CD4-positive, CD25-positive, alpha-beta regulatory T cell (primary cell): Measurements from ENCODE around the gene NTN4. TPM values are rescaled to one million over a fixed set of nuclear protein-coding genes. Genes with fewer than 3 reads are reported as not detected.
A peak's percentile ranks its signal among the peaks of the same experiment; 100 is the strongest.
"Not testable (repeated sequence)": the region's sequence is repeated elsewhere in the genome, so short reads cannot be mapped to it uniquely, and the experiment has no call there.

ENCODE experiments used
- ATAC-seq, 2 donors: fragments of 150-1000 bp; cut with Tn5 transposase; one replicate each; pipeline ENCODE4 v1.10.0; 2021; ENCODE audit warnings: low read depth in 2 of 2, moderate number of reproducible peaks in 2 of 2, moderate library complexity in 1 of 2
- DNase-seq, 3 donors: peaks; one replicate each; pipeline versions ENCODE4 v3.0.0 to v3.0.0-alpha.2; 2012 to 2022; ENCODE audit warnings: mixed read lengths in 1 of 3
- H3K27ac ChIP-seq: one replicate; pipeline ENCODE4 v1.7.0; 2013; ENCODE audit warnings: mild to moderate bottlenecking, low read length; ENCODE audit not compliant: insufficient read depth, poor library complexity, severe bottlenecking
- H3K27me3 ChIP-seq: one replicate; pipeline ENCODE4 v1.7.0; 2013; ENCODE audit warnings: low read length; ENCODE audit not compliant: control insufficient read depth, insufficient read depth
- H3K36me3 ChIP-seq: one replicate; pipeline ENCODE4 v1.7.0; 2013; ENCODE audit warnings: mild to moderate bottlenecking, low read length, moderate library complexity; ENCODE audit not compliant: control insufficient read depth, insufficient read depth
- H3K4me1 ChIP-seq: 2 replicates; pipeline ENCODE4 v1.7.0; 2013; ENCODE audit warnings: mild to moderate bottlenecking, low read length; ENCODE audit not compliant: insufficient read depth, control insufficient read depth, poor library complexity, severe bottlenecking
- H3K4me3 ChIP-seq: one replicate; pipeline ENCODE4 v1.7.0; 2013; ENCODE audit warnings: low read depth, mild to moderate bottlenecking, low read length, moderate library complexity
- H3K9me3 ChIP-seq, 2 experiments: 1 replicate in 1 of 2; 2 replicates in 1 of 2; pipeline ENCODE4 v1.7.0; 2013; ENCODE audit warnings: low read length in 2 of 2, mild to moderate bottlenecking in 1 of 2, moderate library complexity in 1 of 2; ENCODE audit not compliant: control insufficient read depth in 2 of 2
- H3K27ac Mint-ChIP-seq, 3 donors: one replicate each; pipeline ENCODE4 v1.8.0; 2020 to 2022; ENCODE audit warnings: mild to moderate bottlenecking in 3 of 3, mixed read lengths in 3 of 3, moderate library complexity in 2 of 3
- H3K27me3 Mint-ChIP-seq: one replicate; pipeline ENCODE4 v1.8.0; 2022; ENCODE audit warnings: mild to moderate bottlenecking, mixed read lengths
- H3K36me3 Mint-ChIP-seq: one replicate; pipeline ENCODE4 v1.8.0; 2020; ENCODE audit warnings: mixed read lengths
- H3K4me1 Mint-ChIP-seq, 4 donors: one replicate each; pipeline ENCODE4 v1.8.0; 2020 to 2022; ENCODE audit warnings: mixed read lengths in 4 of 4, mild to moderate bottlenecking in 1 of 4
- H3K4me3 Mint-ChIP-seq, 4 donors: one replicate each; pipeline ENCODE4 v1.8.0; 2020 to 2022; ENCODE audit warnings: mild to moderate bottlenecking in 4 of 4, mixed read lengths in 4 of 4, moderate library complexity in 3 of 4
- H3K9me3 Mint-ChIP-seq, 7 donors: one replicate each; pipeline ENCODE4 v1.8.0; 2020 to 2022; ENCODE audit warnings: mixed read lengths in 7 of 7, mild to moderate bottlenecking in 3 of 7, moderate library complexity in 2 of 7
- polyA plus RNA-seq, 4 donors: library from polyadenylated mRNA; unstranded; fragments of 300-500 nt; fragmentation: Illumina TruSeq; gene quantifications; one replicate each; pipeline ENCODE4 v1.2.3, GENCODE V29; 2021
- total RNA-seq: library from RNA; stranded (reverse); gene quantifications from one replicate; pipeline ENCODE4 v1.2.3, GENCODE V29; 2022

Gene NTN4
- total and polyA plus RNA-seq, 5 donors from 2014 or later: 0.16 TPM; not detected in 4

DNA sequence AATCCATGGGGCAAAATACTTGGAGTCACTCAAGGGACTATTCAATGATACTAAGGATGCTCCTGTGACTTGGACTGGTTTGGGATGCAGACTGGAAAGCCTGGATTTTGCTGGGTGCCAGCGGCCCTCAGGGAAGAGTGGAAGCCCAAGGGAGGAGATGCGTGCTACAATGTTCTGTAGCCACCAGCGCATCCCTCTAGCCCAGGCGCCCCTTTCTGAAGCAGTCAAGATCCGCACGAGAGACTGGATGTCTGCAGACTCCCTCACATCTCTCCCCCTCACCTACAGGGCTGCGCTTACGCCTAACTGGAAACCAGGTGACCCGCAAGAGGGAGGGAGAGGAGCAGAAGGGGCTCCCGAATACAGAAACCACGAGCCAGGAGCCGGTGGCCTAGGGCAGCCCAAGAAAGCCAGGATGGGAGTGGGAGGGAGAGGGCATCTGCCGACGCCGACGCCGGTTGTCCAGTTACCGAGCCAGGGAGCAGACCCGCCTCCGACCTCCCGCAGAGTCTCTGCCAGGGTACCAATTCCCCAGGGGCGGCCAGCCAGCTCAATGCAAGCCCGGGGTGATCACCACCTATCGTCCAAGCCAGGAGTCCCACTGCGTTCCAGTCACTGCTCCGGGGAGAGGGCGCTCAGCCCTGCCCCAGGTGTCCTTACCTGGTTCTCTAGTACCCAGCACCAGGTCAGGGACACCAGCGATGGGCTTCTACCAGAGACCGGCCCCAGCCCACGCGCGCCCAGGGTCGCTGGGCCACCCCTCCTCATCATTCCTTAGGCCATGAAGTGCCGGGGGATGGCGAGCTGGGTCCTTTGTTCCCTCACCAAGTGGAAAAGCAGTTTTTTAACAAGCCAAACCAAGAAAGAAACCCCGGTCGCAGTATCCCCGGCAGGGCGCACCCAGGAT, 1.2 kb downstream of the NTN4 start:
- Histone ChIP-seq H3K27ac (no peak overlapping the region), H3K27me3 (peaks cover 40% of the 10 kb centered on the region), H3K9me3 (no peaks in the 10 kb centered on the region), H3K4me3 (no peak overlapping the region), H3K36me3 (no peaks in the 10 kb centered on the region), H3K4me1 (peaks cover 18% of the 10 kb centered on the region)
- no peaks in the 10 kb centered on the region for H3K36me3 Mint-ChIP-seq
- H3K27ac Mint-ChIP-seq: no peak overlapping the region
- peak overlapping the region; percentile 39 to 75 (median 71) for H3K4me3 Mint-ChIP-seq
- DNase-seq (no peak), ATAC-seq (no peak)
- peaks cover 0 to 1% (median 0%) of the 10 kb centered on the region in 7 donors for H3K9me3 Mint-ChIP-seq
- H3K4me1 Mint-ChIP-seq: peaks cover 0 to 13% (median 7%) of the 10 kb centered on the region in 4 donors
- peaks cover 87% of the 10 kb centered on the region for H3K27me3 Mint-ChIP-seq

DNA sequence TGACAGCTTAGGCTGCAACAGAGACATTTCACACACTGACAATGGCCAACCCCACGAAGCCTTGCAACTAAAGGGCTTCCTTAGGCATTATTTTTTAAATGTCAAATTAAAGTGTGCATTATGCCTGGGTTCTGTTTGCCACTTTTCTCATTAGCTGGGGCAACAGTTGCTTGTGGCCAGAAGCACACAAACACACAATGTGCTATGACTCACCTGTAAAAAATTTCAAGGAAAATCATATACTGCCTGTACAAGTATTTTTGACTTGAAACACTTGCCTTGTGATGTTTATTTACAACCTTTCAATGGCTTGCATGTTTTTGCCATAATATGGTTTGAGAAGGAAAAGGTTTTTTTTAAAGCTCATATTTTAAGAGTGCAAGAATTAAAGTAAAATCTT, 1.9 kb downstream of the NTN4 start:
- DNase-seq (no peak), ATAC-seq (no peak)
- H3K9me3 Mint-ChIP-seq: peaks cover 0 to 1% (median 0%) of the 10 kb centered on the region in 7 donors
- H3K27ac Mint-ChIP-seq: no peak overlapping the region
- peaks cover 0 to 13% (median 7%) of the 10 kb centered on the region in 4 donors for H3K4me1 Mint-ChIP-seq
- Histone ChIP-seq H3K4me3 (no peak overlapping the region), H3K4me1 (peaks cover 18% of the 10 kb centered on the region), H3K36me3 (no peaks in the 10 kb centered on the region), H3K27me3 (peaks cover 37% of the 10 kb centered on the region), H3K9me3 (no peaks in the 10 kb centered on the region), H3K27ac (no peak overlapping the region)
- H3K4me3 Mint-ChIP-seq: peak overlapping the region in 1 of 4 donors; percentile 39
- no peaks in the 10 kb centered on the region for H3K36me3 Mint-ChIP-seq
- H3K27me3 Mint-ChIP-seq: peaks cover 86% of the 10 kb centered on the region

DNA sequence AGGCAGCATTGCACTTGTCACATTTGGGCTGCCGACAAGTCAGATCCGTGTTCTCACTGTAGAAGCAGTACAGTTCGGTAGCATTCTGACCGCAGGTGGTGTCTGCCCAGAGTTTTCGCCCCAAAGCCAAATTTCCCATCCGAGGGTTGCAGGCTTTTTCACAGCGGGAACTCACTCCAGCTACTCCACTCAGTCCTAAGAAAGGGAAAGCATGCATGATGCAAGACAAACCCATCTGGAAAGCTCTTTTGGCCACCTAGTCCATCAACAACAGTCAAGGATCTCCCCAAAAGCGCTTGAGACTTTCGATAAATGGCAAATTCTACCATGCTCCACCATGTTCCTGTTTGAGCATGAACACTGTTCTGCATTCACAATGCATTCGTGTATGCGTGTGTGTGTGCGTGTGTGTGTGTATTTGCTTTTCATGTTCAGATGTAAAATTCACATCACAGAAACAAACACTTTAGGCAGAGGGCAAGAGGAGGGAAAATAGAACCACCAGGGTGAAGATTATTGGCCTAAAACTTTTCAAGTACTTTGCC, 3.2 kb downstream of the NTN4 start:
- DNase-seq (no peak), ATAC-seq (no peak)
- Mint-ChIP-seq H3K9me3 (peaks cover 0 to 1% (median 0%) of the 10 kb centered on the region in 7 donors), H3K36me3 (no peaks in the 10 kb centered on the region), H3K27ac (no peak overlapping the region), H3K27me3 (peaks cover 78% of the 10 kb centered on the region), H3K4me1 (peaks cover 0 to 13% (median 7%) of the 10 kb centered on the region in 4 donors), H3K4me3 (no peak overlapping the region)
- Histone ChIP-seq H3K27ac (no peak overlapping the region), H3K9me3 (no peaks in the 10 kb centered on the region), H3K36me3 (no peaks in the 10 kb centered on the region), H3K27me3 (peaks cover 31% of the 10 kb centered on the region), H3K4me1 (peaks cover 18% of the 10 kb centered on the region), H3K4me3 (no peak overlapping the region)

DNA sequence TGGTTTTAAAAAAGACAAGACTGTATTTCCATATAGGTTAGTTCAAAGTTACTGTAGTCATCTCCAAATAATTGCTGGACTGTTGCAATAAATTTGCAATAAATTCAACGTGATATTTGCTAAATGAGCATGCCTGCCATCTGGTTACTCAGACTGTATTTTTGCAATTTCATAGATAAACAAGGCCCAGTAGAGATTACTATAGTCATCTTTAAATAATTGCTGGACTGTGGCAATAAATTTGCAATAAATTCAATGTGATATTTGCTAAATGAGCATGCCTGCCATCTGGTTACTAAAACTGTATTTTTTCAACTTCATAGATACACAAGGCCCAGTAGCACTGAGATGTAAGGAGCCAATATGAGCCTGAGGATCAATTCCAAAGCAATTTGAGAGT, 5.6 kb downstream of the NTN4 start:
- H3K36me3 Mint-ChIP-seq: no peaks in the 10 kb centered on the region
- no peak for DNase-seq
- Histone ChIP-seq H3K4me1 (peaks cover 7% of the 10 kb centered on the region), H3K27me3 (peaks cover 19% of the 10 kb centered on the region), H3K36me3 (no peaks in the 10 kb centered on the region), H3K9me3 (no peaks in the 10 kb centered on the region), H3K27ac (no peak overlapping the region), H3K4me3 (no peak overlapping the region)
- peaks cover 0 to 2% (median 0%) of the 10 kb centered on the region in 7 donors for H3K9me3 Mint-ChIP-seq
- H3K27me3 Mint-ChIP-seq: peaks cover 63% of the 10 kb centered on the region
- H3K4me1 Mint-ChIP-seq: peaks cover 0 to 3% (median 0%) of the 10 kb centered on the region in 4 donors
- H3K4me3 Mint-ChIP-seq: no peak overlapping the region
- H3K27ac Mint-ChIP-seq: no peak overlapping the region
- ATAC-seq: no peak

DNA sequence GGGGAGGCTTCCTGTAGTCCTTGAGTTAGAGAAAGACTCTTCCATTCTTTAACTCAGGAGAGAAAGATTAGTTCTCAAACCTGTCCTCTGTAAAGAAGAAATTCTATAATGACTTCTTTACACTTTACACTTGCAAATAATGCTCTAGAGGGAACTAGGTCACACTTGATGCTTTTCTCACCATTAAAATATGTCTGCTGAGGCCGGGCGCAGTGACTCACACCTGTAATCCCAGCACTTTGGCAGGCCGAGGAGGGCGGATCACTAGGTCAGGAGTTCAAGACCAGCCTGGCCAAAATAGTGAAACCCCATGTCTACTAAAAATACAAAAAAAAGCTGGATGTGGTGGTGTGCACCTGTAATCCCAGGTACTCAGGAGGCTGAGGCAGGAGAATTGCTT, 6.3 kb downstream of the NTN4 start:
- peaks cover under 1% of the 10 kb centered on the region for H3K4me1 ChIP-seq
- ATAC-seq (no peak), DNase-seq (no peak)
- peaks cover 0 to 2% (median 0%) of the 10 kb centered on the region in 7 donors for H3K9me3 Mint-ChIP-seq
- H3K27ac ChIP-seq: no peak overlapping the region
- peaks cover 57% of the 10 kb centered on the region for H3K27me3 Mint-ChIP-seq
- H3K4me3 ChIP-seq: no peak overlapping the region
- no peaks in the 10 kb centered on the region for H3K9me3 ChIP-seq
- no peaks in the 10 kb centered on the region for H3K36me3 ChIP-seq
- H3K4me3 Mint-ChIP-seq: no peak overlapping the region
- peaks cover 19% of the 10 kb centered on the region for H3K27me3 ChIP-seq
- no peaks in the 10 kb centered on the region for H3K36me3 Mint-ChIP-seq
- H3K27ac Mint-ChIP-seq: no peak overlapping the region
- H3K4me1 Mint-ChIP-seq: no peaks in the 10 kb centered on the region

DNA sequence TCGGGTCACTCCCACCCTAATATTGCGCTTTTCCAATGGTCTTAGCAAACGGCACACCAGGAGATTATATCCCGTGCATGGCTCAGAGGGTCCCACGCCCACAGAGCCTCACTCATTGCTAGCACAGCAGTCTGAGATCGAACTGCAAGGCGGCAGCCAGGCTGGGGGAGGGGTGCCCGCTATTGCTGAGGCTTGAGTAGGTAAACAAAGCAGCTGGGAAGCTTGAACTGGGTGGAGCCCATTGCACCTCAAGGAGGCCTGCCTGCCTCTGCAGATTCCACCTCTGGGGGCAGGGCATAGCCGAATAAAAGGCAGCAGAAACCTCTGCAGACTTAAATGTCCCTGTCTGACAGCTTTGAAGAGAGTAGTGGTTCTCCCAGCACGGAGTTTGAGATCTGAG, 15.1 kb downstream of the NTN4 start:
- not testable (repeated sequence) for H3K36me3 ChIP-seq, ATAC-seq, DNase-seq, H3K4me3 Mint-ChIP-seq, H3K4me1 ChIP-seq, H3K27ac Mint-ChIP-seq, H3K36me3 Mint-ChIP-seq, H3K4me1 Mint-ChIP-seq, H3K27me3 ChIP-seq, H3K9me3 Mint-ChIP-seq, H3K9me3 ChIP-seq, H3K27me3 Mint-ChIP-seq, H3K27ac ChIP-seq, H3K4me3 ChIP-seq

DNA sequence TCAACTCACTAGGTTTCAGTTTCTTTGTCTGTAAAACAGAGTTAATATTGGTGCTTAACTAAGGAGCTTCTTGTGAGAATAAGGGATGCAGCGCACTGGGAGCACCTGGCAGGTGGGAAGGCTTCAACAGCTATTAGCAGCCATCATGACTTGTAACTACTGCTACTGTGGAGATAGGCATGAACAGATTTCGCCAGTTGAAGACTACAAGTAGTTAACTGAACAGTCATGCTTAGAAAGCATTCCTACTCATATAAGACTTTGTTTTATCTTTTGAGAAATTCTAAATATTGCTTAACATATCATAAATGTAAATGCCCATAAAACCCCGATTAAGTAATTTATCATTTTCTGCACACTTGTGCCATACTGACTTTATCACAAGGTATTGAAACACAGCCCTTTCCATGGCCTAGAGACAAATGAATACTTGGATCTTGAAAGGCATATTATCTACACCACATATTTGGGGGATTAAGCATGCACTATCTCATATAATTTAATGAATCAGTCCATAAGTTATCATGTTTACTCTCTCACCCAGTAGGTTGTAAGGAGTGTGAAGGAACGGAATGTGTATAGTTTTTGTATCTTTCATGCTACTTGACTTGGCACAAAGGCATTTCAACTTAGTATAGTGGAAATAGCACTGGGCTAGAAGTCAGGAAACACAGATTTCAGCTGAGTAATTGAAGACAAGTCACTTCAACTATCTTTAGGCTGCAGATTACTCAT, 16.1 kb downstream of the NTN4 start:
- Histone ChIP-seq H3K36me3 (no peaks in the 10 kb centered on the region), H3K4me3 (no peak overlapping the region), H3K27ac (no peak overlapping the region), H3K27me3 (no peaks in the 10 kb centered on the region), H3K4me1 (no peaks in the 10 kb centered on the region), H3K9me3 (no peaks in the 10 kb centered on the region)
- no peak overlapping the region for H3K4me3 Mint-ChIP-seq
- DNase-seq (no peak), ATAC-seq (no peak)
- no peaks in the 10 kb centered on the region for H3K27me3 Mint-ChIP-seq
- H3K27ac Mint-ChIP-seq: no peak overlapping the region
- H3K36me3 Mint-ChIP-seq: no peaks in the 10 kb centered on the region
- H3K9me3 Mint-ChIP-seq: peaks cover 0 to 6% (median 0%) of the 10 kb centered on the region in 7 donors
- no peaks in the 10 kb centered on the region for H3K4me1 Mint-ChIP-seq
